ENCODE data around the gene MSH4. TPM values are rescaled to one million over a fixed set of nuclear protein-coding genes. Genes with fewer than 3 reads are reported as not detected.
"Not testable (repeated sequence)": the region's sequence is repeated elsewhere in the genome, so short reads cannot be mapped to it uniquely, and the experiment has no call there.

The MSH4 gene
- total RNA-seq, 1 donor from 2014 or later = 0.29 TPM

DNA sequence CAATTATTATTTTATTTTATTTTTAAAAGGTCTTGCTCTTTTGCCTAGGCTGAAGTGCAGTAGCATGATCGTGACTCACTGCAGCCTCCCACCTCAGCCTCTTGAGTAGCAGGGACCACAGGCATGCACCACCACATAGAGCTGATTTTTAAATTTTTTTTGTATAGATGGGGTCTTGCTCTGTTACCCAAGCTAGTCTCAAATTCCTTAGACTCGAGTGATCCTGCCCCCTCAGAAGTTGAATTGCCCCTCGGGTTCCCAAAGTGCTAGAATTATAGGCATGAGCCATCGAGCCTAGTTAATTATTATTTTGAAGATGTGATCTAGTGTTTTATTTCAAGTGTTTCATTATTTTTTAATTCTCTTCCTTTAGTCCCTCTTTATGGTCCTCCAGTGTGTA lies 12.2 kb downstream of the MSH4 start:
- H3K27me3 Mint-ChIP-seq (ENCODE audit: low read depth) = no peaks in the 10 kb centered on the region
- no peak for DNase-seq (ENCODE audit: low spot score in 2 of 2, unreplicated experiment in 2 of 2)

DNA sequence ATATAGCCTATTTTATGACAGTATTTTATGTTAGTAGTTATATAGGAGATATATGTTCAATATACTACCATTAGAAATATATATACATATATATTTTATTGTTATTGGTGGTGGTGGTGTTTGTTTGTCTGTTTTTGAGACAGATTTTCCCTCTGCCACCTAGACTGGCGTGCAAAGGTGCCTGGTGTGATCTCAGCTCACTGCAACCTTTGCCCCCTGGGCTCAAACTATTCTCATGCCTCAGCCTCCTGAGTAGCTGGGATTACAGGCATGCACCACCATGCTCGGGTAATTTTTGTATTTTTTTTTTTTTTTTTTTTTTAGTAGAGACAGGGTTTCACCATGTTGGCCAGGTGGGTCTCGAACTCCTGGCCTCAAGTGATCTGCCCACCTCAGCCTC lies 13.4 kb downstream of the MSH4 start:
- not testable (repeated sequence) for H3K27ac Mint-ChIP-seq; DNase-seq (ENCODE audit: low spot score in 2 of 2, unreplicated experiment in 2 of 2); H3K9me3 Mint-ChIP-seq; H3K4me1 Mint-ChIP-seq; H3K4me3 Mint-ChIP-seq; H3K36me3 Mint-ChIP-seq; H3K27me3 Mint-ChIP-seq (ENCODE audit: low read depth)

More for the DNA sequence above, 12.2 kb downstream of the MSH4 start:
- no peak for TF ChIP-seq CTCF (IDR thresholded peaks at IDR 0.05; ENCODE audit: unreplicated experiment)
- H3K4me1 Mint-ChIP-seq = no peaks in the 10 kb centered on the region
- no peak overlapping the region for H3K4me3 Mint-ChIP-seq
- no peaks in the 10 kb centered on the region for H3K36me3 Mint-ChIP-seq
- no peak overlapping the region for H3K27ac Mint-ChIP-seq
- no peaks in the 10 kb centered on the region for H3K9me3 Mint-ChIP-seq

DNA sequence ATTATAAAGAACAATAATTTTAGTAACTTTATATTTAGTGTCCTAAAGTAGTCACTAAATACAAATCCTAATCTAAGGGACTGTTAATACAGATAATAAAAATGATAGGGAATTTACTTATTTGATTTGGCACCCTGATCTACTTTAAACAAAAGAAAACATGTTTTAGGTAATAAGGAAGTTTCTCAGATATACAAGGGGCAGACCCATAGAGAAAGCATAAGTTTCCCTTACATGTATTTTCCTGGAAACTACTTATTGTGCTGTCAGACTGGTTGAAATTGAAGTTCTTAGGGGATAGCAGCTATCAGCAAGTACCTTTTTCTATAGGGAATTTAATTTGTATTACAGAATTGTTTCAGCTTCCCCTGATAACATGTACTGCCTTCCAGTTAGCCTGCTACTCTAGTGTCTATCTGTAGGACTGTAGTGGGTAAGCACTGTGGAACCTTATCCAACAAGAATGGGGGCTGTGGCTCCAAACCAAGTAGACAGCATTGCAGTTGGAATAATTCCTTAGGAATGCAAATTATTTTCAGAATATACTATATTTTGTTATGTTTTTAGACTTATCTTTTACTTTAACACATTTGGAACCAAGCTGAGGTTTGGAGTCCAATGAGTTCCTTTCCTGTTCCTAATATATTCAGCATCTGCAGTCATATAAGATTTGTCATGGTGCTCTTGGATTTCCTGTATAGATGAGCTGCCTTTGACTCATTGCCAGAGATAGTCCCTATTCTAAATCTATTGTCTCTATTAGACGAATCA lies 14.7 kb downstream of the MSH4 start:
- H3K4me1 Mint-ChIP-seq = no peaks in the 10 kb centered on the region
- no peak overlapping the region for H3K4me3 Mint-ChIP-seq
- H3K27me3 Mint-ChIP-seq (ENCODE audit: low read depth) = no peaks in the 10 kb centered on the region
- no peak for TF ChIP-seq CTCF (IDR thresholded peaks at IDR 0.05; ENCODE audit: unreplicated experiment)
- no peaks in the 10 kb centered on the region for H3K9me3 Mint-ChIP-seq
- no peak for DNase-seq (ENCODE audit: low spot score in 2 of 2, unreplicated experiment in 2 of 2)
- no peak overlapping the region for H3K27ac Mint-ChIP-seq
- no peaks in the 10 kb centered on the region for H3K36me3 Mint-ChIP-seq

- no peak overlapping the region for H3K4me3 Mint-ChIP-seq
Observed at GRCh38 chr1:75812065-75812464, 15.4 kb downstream of the MSH4 start.

DNA sequence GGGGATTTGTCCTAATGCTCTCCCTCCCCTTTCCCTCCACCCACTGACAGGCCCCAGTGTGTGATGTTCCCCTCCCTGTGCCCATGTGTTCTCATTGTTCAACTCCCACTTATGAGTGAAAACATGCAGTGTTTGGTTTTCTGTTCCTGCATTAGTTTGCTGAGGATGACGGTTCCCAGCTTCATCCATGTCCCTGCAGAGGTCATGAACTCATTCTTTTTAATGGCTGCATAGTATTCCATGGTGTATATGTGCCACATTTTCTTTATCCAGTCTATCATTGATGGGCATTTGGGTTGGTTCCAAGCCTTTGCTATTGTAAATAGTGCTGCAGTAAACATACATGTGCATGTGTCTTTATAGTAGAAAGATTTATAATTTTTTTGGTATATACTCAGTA lies 26.9 kb downstream of the MSH4 start:
- not testable (repeated sequence) for H3K27me3 Mint-ChIP-seq (ENCODE audit: low read depth); H3K27ac Mint-ChIP-seq; H3K4me3 Mint-ChIP-seq; H3K36me3 Mint-ChIP-seq; H3K4me1 Mint-ChIP-seq; DNase-seq (ENCODE audit: low spot score in 2 of 2, unreplicated experiment in 2 of 2)
- peaks cover 15% of the 10 kb centered on the region for H3K9me3 Mint-ChIP-seq

More at GRCh38 chr1:75812065-75812464, 15.4 kb downstream of the MSH4 start:
- Mint-ChIP-seq H3K9me3 (no peaks in the 10 kb centered on the region), H3K36me3 (no peaks in the 10 kb centered on the region), H3K27me3 (ENCODE audit: low read depth) (no peaks in the 10 kb centered on the region), H3K27ac (no peak overlapping the region), H3K4me1 (no peaks in the 10 kb centered on the region)
- DNase-seq (ENCODE audit: low spot score in 2 of 2, unreplicated experiment in 2 of 2) = no peak
- no peak for TF ChIP-seq CTCF (IDR thresholded peaks at IDR 0.05; ENCODE audit: unreplicated experiment)

DNA sequence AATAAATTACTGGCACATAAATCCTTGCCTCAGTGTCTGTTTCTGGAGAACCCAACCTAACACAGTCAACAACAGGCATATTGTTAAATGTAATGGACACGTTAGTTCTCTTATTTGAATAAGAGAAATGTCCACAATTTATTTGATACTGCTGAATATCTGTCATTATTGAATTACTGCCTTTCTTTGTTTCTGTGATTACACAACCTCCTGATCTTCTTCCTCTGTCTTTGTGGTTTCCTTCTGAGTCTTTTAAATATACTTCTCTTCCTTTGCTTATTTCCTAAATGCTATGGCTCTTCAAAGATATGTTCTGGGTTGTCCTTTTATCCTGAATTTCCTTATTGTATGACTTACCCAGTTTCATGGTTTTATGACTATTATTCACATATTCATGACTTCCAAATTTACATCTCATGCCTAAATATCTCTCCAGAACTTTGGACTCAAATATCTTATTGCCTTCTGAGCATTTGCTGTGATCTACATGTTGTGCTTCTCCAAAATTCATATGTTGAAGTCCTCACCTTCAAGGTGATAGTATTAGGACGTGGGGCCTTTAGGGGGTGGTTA lies 39.9 kb downstream of the MSH4 start:
- no peaks in the 10 kb centered on the region for H3K4me1 Mint-ChIP-seq
- H3K27me3 Mint-ChIP-seq (ENCODE audit: low read depth) = no peaks in the 10 kb centered on the region
- no peak overlapping the region for H3K4me3 Mint-ChIP-seq
- no peak for DNase-seq (ENCODE audit: low spot score in 2 of 2, unreplicated experiment in 2 of 2)
- no peak overlapping the region for H3K27ac Mint-ChIP-seq
- H3K36me3 Mint-ChIP-seq = no peaks in the 10 kb centered on the region
- peaks cover 29% of the 10 kb centered on the region for H3K9me3 Mint-ChIP-seq
- no peak for TF ChIP-seq CTCF (IDR thresholded peaks at IDR 0.05; ENCODE audit: unreplicated experiment)
